ENCODE measurements around the gene WDR90. TPM values are rescaled to one million over a fixed set of nuclear protein-coding genes. Genes with fewer than 3 reads are reported as not detected.

Gene WDR90
- total RNA-seq, 2 donors from 2014 or later: 40.3 to 47.7 TPM

DNA sequence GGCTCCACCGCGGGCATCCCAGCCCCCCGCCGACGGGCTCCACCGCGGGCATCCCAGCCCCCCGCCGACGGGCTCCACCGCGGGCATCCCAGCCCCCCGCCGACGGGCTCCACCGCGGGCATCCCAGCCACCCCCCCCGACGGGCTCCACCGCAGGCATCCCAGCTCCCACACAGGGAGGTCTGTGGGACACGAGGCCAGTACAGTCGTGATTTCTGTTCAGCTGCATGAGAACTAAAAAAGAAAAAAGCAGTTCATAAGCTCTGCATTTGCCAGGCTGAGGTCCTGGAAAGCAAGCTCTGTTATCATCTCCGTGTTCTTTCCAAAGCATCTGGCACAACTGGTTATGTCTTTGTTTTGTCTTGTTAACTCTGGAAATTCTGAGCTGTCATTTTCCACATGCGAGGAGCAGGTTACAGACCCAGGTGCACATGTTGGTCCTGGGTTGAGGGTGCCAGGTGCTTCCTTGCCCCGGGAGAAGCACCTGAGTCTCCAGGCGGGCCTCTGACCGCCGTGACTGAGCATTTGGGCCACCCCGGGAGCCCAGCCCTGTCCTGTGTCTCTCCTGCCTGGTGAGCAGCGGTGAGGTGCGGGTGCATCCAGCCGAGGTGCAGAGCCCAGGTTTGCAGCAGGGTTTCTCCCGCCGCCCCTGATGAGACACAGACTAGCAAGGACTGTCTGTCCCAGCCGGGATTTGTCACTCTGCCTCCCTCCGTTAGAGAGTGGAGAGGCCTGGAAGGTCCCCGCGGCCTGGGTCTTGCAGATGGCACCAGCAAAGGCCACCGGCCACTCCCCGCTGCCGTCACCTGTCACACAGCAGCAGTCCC lies 28.3 kb upstream of the WDR90 start:
- ATAC-seq (replicated peaks in 1 of 2) (no peak), DNase-seq (no peak)
- no peak overlapping the region for H3K27ac Mint-ChIP-seq
- H3K27me3 Mint-ChIP-seq (ENCODE audit: low read depth): no peaks in the 10 kb centered on the region
- H3K36me3 Mint-ChIP-seq (ENCODE audit: insufficient read depth in 2 of 2): no peaks in the 10 kb centered on the region
- no peaks in the 10 kb centered on the region for H3K9me3 Mint-ChIP-seq
- no peak overlapping the region for H3K4me3 Mint-ChIP-seq
- H3K4me1 Mint-ChIP-seq (ENCODE audit: low read depth): no peaks in the 10 kb centered on the region

- DNase-seq: no peak
- Mint-ChIP-seq H3K27me3 (ENCODE audit: low read depth) (no peaks in the 10 kb centered on the region), H3K9me3 (no peaks in the 10 kb centered on the region), H3K4me3 (no peak overlapping the region), H3K36me3 (ENCODE audit: insufficient read depth in 2 of 2) (no peaks in the 10 kb centered on the region), H3K4me1 (ENCODE audit: low read depth) (no peaks in the 10 kb centered on the region), H3K27ac (no peak overlapping the region)
- ATAC-seq (replicated peaks in 1 of 2): no peak
Measured at GRCh38 chr16:621526-622105, 27.5 kb upstream of the WDR90 start.

DNA sequence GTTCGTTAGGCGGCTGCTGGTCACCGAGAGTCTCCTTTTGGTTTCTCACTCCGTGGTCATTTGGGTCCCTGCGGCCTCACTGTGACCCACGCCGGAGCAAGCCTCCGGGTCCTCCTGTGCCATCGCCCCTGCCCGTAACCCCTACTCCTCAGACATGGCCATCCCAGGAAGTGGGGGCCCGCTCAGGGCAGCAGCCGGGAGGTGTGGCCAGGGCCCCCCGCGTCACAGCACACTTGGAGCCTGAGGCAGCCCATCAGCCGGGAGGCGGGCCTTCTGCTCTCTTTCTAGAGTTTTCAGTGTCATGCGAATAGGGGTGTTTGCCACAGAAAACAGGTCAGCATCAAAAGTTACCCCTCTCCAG lies 26.3 kb upstream of the WDR90 start:
- Mint-ChIP-seq H3K4me1 (ENCODE audit: low read depth) (no peaks in the 10 kb centered on the region), H3K4me3 (no peak overlapping the region), H3K9me3 (no peaks in the 10 kb centered on the region), H3K27me3 (ENCODE audit: low read depth) (no peaks in the 10 kb centered on the region), H3K36me3 (ENCODE audit: insufficient read depth in 2 of 2) (no peaks in the 10 kb centered on the region), H3K27ac (no peak overlapping the region)
- DNase-seq (no peak), ATAC-seq (replicated peaks in 1 of 2) (no peak)

DNA sequence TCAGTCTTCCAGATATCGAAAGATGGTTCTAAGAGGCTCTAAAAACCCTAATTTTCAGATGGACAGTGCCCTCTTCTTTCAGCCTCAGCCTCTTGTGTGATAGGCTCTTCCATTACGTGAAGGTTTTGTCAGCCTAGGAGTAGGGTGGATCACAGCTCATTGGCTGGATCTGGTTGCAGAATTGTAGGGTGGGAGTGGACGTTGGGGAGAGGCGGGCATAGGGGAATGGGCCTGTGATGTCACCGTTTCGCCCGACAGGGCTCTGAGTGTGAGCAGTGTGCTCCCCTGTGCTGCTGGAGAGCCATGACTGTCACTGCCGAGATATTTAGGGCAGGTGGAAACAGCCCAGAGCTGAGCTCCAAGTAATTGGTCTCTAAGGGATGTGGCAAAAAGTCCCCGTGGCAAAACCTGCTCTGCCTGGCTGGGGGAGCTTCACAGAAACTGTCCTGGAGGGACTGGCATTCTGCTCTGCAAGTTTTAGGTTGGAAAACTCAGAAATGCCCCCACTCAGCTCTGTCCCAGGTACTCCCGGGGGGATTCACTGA lies 24.6 kb upstream of the WDR90 start:
- H3K27me3 Mint-ChIP-seq (ENCODE audit: low read depth): no peaks in the 10 kb centered on the region
- no peak overlapping the region for H3K27ac Mint-ChIP-seq
- ATAC-seq (replicated peaks in 1 of 2): no peak
- DNase-seq: no peak
- H3K4me3 Mint-ChIP-seq: no peak overlapping the region
- no peaks in the 10 kb centered on the region for H3K9me3 Mint-ChIP-seq
- H3K4me1 Mint-ChIP-seq (ENCODE audit: low read depth): no peaks in the 10 kb centered on the region
- H3K36me3 Mint-ChIP-seq (ENCODE audit: insufficient read depth in 2 of 2): no peaks in the 10 kb centered on the region

DNA sequence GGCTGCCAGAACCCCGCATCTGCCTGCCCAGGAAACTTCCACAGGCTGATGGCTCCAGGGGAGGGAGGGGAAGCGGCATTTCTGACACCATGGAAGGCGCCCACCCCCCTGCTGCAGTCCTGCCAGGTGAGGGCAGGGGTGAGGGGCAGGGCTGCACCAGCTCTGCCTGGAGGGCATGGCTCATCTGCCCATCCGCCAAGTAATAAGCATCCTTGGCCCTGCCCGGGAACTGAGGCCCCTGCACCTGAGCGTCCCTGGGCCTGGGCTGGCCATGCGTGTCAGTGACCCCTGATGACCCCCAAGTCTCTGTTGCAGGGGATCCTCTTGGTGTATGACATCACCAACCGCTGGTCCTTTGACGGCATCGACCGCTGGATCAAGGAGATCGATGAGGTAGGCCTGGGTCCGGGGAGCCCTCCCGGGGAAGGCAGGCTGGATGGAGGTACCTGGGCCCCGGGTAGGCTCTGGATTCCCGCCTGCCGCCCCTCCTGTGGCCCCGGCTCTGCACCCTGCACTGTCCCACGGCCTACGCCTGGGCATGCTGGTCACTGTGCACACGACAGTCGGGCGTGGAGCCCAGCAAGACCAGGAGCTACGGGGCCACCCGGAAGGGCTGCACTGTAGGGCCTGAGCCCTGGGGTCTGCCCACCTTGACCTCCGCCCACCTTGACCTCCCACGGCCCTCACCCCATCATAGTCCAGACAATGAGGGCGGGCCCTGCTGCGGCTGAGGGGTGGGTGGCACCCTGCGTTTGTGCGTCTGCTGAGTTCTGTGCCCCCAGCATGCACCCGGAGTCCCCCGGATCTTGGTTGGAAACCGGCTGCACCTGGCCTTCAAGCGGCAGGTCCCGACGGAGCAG lies 23.8 kb upstream of the WDR90 start:
- no peak for DNase-seq
- no peak overlapping the region for H3K27ac Mint-ChIP-seq
- no peaks in the 10 kb centered on the region for H3K4me1 Mint-ChIP-seq (ENCODE audit: low read depth)
- no peaks in the 10 kb centered on the region for H3K27me3 Mint-ChIP-seq (ENCODE audit: low read depth)
- no peak for ATAC-seq (replicated peaks in 1 of 2)
- H3K9me3 Mint-ChIP-seq: no peaks in the 10 kb centered on the region
- no peaks in the 10 kb centered on the region for H3K36me3 Mint-ChIP-seq (ENCODE audit: insufficient read depth in 2 of 2)
- H3K4me3 Mint-ChIP-seq: no peak overlapping the region

GRCh38 chr16:625977-626765 lies 23.0 kb upstream of the WDR90 start:
- H3K4me3 Mint-ChIP-seq: no peak overlapping the region
- H3K27ac Mint-ChIP-seq: no peak overlapping the region
- H3K9me3 Mint-ChIP-seq: no peaks in the 10 kb centered on the region
- DNase-seq (no peak), ATAC-seq (replicated peaks in 1 of 2) (no peak)
- H3K4me1 Mint-ChIP-seq (ENCODE audit: low read depth): no peaks in the 10 kb centered on the region
- no peaks in the 10 kb centered on the region for H3K36me3 Mint-ChIP-seq (ENCODE audit: insufficient read depth in 2 of 2)
- no peaks in the 10 kb centered on the region for H3K27me3 Mint-ChIP-seq (ENCODE audit: low read depth)

DNA sequence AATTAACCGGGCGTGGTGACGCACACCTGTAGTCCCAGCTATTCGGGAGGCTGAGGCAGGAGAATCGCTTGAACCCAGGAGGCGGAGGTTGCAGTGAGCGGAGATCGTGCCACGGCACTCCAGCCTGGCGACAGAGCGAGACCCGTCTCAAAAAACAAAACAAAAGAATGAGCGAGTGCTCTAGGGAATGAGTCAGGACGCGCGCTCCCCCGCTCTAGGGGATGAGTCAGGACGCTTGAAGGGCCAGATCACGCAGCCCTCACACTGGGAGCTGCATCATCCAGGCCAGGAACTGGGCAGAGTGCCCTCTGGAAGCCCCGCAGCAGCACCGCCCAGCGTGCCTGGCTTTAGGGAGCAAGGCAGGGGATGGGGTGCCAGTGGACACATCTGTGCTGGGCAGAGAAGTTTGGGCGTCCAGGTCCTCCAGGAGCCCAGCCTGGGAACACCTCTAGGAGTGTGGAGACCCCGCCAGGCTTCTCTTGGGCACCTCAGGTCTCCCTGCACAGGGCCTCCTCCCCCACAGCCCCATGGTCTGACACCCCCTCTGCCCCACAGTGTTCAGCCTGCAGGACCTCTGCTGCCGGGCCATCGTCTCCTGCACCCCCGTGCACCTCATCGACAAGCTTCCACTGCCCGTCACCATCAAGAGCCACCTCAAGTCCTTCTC lies 22.2 kb upstream of the WDR90 start:
- H3K4me1 Mint-ChIP-seq (ENCODE audit: low read depth): no peaks in the 10 kb centered on the region
- H3K27me3 Mint-ChIP-seq (ENCODE audit: low read depth): no peaks in the 10 kb centered on the region
- ATAC-seq (replicated peaks in 1 of 2) (no peak), DNase-seq (no peak)
- no peak overlapping the region for H3K27ac Mint-ChIP-seq
- H3K9me3 Mint-ChIP-seq: no peaks in the 10 kb centered on the region
- H3K36me3 Mint-ChIP-seq (ENCODE audit: insufficient read depth in 2 of 2): no peaks in the 10 kb centered on the region
- H3K4me3 Mint-ChIP-seq: no peak overlapping the region

DNA sequence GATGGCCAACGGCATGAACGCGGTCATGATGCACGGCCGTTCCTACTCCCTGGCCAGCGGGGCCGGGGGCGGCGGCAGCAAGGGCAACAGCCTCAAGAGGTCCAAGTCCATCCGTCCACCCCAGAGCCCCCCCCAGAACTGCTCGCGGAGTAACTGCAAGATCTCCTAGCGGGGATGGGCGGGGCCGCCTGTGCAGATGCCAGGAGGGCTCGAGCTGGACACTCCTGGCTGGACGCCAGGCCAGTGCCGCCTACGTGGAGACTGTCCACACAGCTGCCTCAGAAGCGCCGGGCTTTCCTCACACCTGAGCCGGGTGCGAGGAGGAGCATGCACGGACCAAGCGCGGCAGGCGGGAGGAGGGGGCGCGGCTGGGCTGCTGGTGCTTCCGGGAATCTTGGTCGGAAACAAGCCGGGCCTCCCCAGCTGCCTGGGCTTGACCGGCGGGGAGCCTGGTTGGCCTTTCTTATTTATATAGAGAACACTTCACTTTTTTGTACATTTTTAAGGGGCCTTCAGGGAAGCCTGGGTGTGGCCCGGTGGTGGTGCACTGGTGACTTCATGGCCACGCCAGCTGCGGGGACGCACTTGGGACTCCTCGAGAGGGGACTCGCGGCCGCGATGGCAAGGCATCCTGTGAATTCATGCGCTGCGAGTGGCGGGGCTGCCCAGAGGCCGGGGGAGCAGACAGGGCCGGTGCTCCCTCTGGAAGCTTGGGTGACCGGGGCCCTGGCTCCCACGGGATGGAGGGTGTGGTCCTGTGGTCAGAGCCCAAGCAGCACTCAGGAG lies 21.5 kb upstream of the WDR90 start:
- H3K36me3 Mint-ChIP-seq (ENCODE audit: insufficient read depth in 2 of 2): no peaks in the 10 kb centered on the region
- ATAC-seq (replicated peaks in 1 of 2): no peak
- no peak overlapping the region for H3K27ac Mint-ChIP-seq
- H3K4me3 Mint-ChIP-seq: no peak overlapping the region
- no peaks in the 10 kb centered on the region for H3K9me3 Mint-ChIP-seq
- DNase-seq: no peak
- H3K4me1 Mint-ChIP-seq (ENCODE audit: low read depth): no peaks in the 10 kb centered on the region
- no peaks in the 10 kb centered on the region for H3K27me3 Mint-ChIP-seq (ENCODE audit: low read depth)

DNA sequence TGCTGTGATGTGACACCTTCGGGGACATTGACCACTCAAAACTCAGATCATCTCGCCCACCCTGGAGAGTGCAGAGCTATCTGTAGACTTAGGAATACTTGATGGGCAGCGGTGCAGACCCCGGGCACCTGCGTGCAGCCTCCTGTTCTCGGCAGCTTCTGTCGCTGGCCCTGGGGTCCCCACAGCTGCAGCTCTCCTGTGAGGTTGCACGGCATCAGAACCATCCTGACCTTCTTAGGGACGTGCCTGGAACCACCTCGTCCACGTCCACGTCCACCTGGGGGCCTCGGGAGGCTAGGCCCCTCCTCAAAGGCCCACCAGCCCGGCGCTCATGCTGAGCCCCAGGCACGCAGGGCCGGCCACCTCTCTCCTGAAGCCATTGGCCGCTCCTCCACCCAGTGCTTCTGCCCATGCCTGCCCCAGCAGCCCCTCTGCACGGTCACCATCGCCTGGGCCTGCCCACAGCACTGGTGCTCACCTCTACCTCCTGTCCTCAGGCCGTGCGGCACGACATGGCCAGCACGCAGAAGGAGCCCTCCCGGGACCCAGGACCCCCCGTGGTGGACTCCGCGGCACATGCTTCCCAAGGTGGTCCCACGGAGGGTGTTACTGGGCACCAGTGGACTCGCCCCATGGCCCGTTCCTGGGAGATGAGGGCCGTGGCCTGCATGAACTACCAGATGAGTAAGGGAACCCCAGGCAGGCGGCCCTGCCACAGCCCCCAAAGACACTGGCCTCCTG lies 20.7 kb upstream of the WDR90 start:
- H3K27ac Mint-ChIP-seq: no peak overlapping the region
- no peaks in the 10 kb centered on the region for H3K9me3 Mint-ChIP-seq
- DNase-seq: no peak
- no peaks in the 10 kb centered on the region for H3K27me3 Mint-ChIP-seq (ENCODE audit: low read depth)
- no peaks in the 10 kb centered on the region for H3K4me1 Mint-ChIP-seq (ENCODE audit: low read depth)
- no peak overlapping the region for H3K4me3 Mint-ChIP-seq
- no peaks in the 10 kb centered on the region for H3K36me3 Mint-ChIP-seq (ENCODE audit: insufficient read depth in 2 of 2)
- no peak for ATAC-seq (replicated peaks in 1 of 2)

DNA sequence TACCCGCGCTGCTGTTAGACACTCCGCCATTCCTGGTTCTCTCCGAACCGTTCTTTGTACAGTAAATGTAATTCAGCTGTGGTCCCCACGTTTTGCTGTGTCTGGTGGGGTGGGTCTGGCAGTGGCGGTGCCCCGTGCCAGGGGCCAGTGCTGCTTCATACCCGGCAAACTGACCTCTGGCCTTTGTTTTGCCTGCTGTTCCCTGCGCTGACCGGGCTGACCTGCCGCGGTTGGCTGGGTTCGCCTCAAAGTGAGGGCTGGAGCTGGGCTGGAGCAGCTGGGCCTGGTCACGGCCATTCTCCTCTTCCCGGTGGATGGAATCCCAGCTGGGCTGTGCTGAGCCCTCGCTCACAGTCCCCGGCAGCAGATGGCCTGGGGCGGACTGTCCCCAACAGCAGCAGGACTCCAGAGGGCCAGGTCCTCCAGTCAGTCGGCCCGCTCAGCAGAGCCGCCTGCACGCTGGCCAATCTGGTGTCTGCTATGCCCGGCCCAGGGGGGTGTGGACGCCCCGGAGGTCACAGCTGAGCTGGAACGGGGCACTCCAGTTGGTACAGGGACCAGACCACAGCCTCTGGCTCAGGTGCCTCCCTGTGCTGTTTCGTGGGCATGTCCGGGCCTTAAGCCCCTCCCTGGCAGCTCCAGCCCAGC lies 19.9 kb upstream of the WDR90 start:
- ATAC-seq (replicated peaks in 1 of 2) (no peak), DNase-seq (no peak)
- no peaks in the 10 kb centered on the region for H3K27me3 Mint-ChIP-seq (ENCODE audit: low read depth)
- H3K9me3 Mint-ChIP-seq: no peaks in the 10 kb centered on the region
- H3K4me3 Mint-ChIP-seq: no peak overlapping the region
- no peaks in the 10 kb centered on the region for H3K36me3 Mint-ChIP-seq (ENCODE audit: insufficient read depth in 2 of 2)
- H3K4me1 Mint-ChIP-seq (ENCODE audit: low read depth): no peaks in the 10 kb centered on the region
- H3K27ac Mint-ChIP-seq: no peak overlapping the region

GRCh38 chr16:629833-630248 lies 19.3 kb upstream of the WDR90 start:
- H3K27ac Mint-ChIP-seq: no peak overlapping the region
- DNase-seq (no peak), ATAC-seq (replicated peaks in 1 of 2) (no peak)
- no peak overlapping the region for H3K4me3 Mint-ChIP-seq
- H3K4me1 Mint-ChIP-seq (ENCODE audit: low read depth): peaks cover 4% of the 10 kb centered on the region
- H3K27me3 Mint-ChIP-seq (ENCODE audit: low read depth): no peaks in the 10 kb centered on the region
- no peaks in the 10 kb centered on the region for H3K9me3 Mint-ChIP-seq
- H3K36me3 Mint-ChIP-seq (ENCODE audit: insufficient read depth in 2 of 2): no peaks in the 10 kb centered on the region
